ELF-1 (cell line): Measurements from ENCODE around the gene MCL1.
"Not testable (repeated sequence)": the region's sequence is repeated elsewhere in the genome, so short reads cannot be mapped to it uniquely, and the experiment has no call there.

ENCODE experiments used
- DNase-seq: peaks from one replicate; pipeline ENCODE4 v3.0.0-alpha.2; 2016; ENCODE audit warnings: low read depth, low spot score

Gene MCL1

GRCh38 chr1:150572918-150573647 lies 6.3 kb downstream of the MCL1 start:
- DNase-seq = peak; percentile 53

DNA sequence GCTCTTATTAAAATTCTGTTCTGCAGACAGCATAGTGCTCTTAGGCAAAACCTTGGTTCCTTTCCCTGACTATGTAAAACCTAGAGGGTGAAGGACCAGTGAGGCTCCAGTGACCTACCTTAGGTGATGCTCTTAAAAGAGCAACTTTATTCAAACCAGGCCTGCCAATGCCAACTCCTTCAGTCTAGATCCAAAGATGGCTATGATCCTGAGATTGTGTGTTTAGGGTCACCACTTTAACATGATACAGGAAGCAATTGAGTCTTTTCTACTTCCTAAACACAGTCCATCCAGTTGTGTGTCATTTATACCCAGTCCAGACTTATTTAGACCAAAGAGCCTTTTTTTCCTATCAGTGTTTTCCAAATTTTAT lies 10.8 kb downstream of the MCL1 start:
- no peak for DNase-seq

DNA sequence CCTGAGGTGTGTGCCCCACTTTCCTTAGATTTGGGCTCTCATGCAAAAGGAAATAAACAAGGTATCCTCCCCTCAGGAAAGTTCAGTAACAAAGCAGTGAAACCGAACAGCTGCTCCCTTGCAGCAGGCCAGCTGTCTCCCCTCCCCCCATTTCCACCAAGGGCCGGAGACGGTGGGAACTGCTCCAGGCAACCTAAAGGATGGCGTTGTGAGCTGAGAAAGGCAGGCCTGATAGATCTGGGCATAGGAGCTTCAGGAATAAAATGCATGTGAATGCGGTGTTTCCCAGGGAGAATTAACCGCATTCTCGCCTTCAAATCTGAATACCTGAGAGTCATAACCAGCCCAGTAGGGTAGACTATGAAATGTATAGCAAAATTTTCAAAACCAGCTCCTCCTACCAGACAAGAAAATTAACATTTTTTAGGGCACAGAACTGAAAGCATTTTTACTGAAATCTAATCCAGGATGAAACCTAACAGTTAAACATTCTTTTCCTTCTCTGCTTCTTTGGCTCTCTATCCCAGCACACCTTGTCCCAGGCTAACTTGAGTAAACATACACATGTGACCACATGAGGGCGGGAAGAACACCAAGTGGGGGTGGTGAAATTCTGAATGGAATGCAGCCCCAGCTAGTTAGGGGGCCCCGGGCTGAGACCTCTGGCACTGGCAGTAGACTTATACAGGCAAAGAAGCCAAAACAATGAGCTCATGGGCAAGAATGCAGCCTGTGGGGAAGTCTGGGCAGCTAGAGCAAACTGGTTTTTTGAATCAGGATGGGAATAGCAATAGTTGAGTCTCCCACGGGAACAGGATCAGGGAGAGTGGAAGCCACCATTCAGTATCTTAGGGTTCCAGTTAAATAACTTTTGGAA lies 11.5 kb downstream of the MCL1 start:
- peak; percentile 98 for DNase-seq

GRCh38 chr1:150567341-150567716 lies 12.1 kb downstream of the MCL1 start:
- DNase-seq = no peak

- DNase-seq = no peak
Observed at GRCh38 chr1:150566589-150567340, 12.6 kb downstream of the MCL1 start.

GRCh38 chr1:150565240-150565991 lies 14.0 kb downstream of the MCL1 start:
- not testable (repeated sequence) for DNase-seq

GRCh38 chr1:150564051-150564991 lies 15.1 kb downstream of the MCL1 start:
- no peak for DNase-seq

DNA sequence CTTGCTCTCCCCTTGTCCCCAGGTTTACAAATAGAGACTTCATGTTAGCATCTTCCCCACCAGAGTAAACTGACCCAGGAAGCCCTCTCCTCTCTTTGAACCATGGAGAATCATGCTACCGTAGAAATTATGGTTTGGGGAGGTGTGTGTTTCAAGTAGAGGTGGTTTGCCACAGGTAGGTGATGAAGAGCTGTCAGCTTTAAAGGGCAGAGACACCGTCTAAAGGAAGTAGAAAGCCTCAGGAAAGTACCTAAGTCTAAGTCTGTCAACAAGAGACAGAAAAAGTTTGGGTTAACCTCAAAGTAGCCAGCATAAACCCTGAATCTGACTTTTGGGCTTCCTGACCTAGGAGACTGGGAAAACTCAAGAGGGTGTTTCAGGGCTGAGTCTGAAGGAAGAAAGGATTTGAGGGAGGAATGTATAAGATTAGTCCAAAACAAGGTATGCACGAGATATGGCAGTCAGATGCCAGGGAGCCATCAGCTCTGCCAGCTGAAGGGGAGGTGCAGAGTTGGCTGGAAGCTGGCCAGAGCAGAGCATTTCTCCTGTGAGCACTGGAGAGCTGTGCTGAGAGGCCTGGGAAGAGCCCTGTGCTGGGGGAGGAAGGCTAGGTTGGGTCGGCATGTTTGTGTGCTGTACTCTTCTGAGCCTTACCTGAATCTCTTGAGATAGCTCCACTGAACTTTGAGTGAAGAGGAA lies 15.9 kb downstream of the MCL1 start:
- DNase-seq = no peak

- DNase-seq = peak; percentile 48
Observed at GRCh38 chr1:150562446-150563339, 16.7 kb downstream of the MCL1 start.

DNA sequence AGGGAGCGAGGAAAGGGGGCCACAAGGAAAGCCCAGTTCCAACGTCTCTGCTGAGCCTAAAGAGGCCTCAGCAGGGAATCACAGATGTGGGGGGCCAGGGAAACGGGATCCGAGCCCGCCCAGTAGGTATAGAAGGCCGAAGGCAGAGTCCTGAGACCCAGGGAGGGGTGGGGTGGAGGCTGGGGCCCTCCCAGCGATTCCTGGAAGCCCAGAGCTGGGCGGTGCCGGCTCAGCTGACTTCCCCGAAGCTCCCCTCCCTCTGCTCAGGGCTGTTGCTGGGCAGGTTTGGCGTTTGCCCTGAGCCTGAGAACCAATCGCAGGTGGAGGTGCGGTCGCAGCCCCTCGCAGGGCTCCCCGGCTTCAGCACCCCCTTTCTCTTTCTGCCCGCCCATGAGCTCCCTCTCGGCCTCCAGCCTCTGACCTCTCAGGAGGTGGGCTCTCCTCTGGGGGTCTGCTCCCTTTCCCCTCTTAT lies 17.4 kb downstream of the MCL1 start:
- DNase-seq = peak; percentile 96

GRCh38 chr1:150561254-150561973 lies 18.0 kb downstream of the MCL1 start:
- DNase-seq = peak; percentile 99

- DNase-seq = peak; percentile 96
Observed at GRCh38 chr1:150560576-150561253, 18.7 kb downstream of the MCL1 start.

GRCh38 chr1:150560011-150560438 lies 19.4 kb downstream of the MCL1 start:
- DNase-seq = peak; percentile 90

GRCh38 chr1:150559656-150560010 lies 19.8 kb downstream of the MCL1 start:
- no peak for DNase-seq

- peak; percentile 61 for DNase-seq
Observed at GRCh38 chr1:150558761-150559655, 20.4 kb downstream of the MCL1 start.

- DNase-seq = no peak
Observed at GRCh38 chr1:150558303-150558704, 21.1 kb downstream of the MCL1 start.
